GM04503 (cell line): ENCODE data around the gene HOXD3.

Experiments used
- DNase-seq: peaks from one replicate; pipeline ENCODE4 v3.0.0-alpha.2; 2012; ENCODE audit warnings: low read depth

Gene HOXD3

DNA sequence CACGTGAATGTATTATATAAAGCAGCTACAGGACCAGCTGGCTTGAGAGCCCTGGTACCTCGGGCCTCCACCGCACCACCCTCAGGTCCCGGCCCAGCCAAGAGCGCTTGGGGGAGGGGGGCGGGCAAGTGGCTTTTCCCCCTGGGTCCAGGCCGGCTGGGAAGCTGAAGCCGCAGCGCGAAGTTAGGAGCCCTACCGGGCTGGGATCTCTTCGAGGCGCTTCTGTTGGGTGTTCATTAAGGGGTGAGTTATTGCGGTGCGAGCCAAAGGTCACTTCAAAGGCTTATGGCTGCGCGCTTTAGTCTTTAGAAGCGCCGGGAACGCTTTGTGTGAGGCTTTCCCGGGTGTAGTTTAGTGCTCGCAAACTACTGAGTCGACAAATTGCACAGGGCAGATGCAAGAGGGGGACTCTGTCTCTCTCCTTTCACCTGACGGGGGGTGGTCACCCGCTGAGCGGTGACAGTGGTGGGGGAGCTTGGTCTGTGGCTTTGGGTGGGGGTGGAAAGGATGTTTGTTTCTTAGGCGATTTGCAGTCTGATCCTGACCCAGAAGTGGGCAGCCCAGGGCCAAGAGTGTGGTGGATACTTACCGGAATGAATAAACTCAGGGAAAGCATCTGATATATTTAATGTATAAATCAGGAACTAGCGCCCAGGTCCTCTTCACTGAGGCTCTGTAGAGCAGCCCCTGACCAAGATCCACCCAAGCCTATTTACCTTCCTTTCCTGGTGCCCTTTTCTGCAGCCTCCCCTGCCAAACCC lies 6.0 kb downstream of the HOXD3 start:
- DNase-seq: no peak

DNA sequence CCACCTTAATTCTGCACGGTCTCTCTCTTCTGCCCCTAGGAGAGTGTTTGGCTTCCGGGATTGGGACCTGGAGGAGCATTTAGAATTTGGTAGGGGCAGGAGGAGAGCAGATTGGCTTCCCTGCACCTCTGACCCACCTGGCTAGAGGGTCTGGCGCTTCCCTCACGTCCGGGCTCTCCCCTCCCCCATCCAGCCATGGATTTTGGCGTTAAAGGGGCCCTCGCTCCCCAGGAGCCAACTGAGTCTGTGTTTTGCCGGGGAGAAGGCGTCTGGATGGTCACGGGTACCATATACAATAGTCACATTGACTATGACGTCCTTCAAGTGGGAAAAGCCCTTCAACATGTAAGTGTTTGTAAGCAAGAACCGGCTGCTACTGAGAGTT lies 6.6 kb downstream of the HOXD3 start:
- DNase-seq: no peak

DNA sequence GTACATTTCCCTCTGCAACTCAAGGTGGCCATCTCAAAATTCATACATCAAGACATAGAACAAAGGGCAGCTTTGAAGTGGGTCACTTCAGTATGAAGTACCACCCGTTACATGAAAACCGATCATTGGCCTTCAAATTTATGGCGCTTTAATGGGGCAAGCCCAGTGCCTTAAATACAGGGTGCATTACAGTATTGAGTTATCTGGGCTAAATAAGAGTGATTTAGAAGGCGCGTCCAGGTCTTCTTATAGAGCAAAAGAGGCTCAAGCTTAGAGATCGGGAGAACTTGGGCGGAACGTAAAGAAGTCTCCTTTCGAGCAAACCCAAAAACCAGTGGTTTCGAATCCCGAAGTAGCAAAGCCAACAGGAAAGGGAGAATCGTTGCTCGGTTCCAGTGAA lies 7.1 kb downstream of the HOXD3 start:
- DNase-seq: no peak

DNA sequence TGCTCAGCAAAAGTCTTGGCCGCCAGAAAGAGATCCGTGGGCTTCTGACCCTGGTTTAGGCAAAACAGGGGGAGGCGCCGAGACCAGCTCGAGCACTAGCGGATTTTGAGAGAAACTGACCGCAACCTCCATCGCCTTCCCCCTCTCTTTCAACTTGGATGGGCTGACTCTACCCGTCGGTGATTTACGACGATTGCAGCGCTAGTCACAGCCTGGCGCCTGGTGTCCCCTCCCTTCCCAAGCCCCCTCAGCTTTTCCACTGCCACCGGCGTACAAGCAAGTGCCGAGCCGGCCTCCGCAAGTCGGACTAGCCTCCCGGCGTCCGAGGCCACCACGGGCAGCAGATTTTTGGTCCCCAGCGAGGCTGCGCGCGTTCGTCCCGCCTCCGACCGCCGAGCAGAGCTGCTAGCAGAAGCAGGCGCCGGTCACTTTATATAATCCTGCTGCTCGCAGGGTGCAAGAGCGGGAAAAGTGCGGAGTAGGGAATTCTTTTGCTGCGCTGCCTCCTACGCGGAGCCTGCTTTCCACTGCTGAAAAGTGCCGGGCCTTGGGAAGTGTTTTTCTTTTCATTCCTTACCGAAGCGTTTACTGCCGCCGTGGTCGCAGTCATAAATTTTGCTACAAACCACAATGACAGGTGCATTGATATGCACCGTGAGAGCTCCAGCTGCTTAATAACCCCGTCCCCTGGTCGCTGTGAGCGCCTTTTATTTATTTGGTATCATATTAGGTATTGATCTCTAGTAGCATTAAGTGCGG lies 7.7 kb downstream of the HOXD3 start:
- no peak for DNase-seq

DNA sequence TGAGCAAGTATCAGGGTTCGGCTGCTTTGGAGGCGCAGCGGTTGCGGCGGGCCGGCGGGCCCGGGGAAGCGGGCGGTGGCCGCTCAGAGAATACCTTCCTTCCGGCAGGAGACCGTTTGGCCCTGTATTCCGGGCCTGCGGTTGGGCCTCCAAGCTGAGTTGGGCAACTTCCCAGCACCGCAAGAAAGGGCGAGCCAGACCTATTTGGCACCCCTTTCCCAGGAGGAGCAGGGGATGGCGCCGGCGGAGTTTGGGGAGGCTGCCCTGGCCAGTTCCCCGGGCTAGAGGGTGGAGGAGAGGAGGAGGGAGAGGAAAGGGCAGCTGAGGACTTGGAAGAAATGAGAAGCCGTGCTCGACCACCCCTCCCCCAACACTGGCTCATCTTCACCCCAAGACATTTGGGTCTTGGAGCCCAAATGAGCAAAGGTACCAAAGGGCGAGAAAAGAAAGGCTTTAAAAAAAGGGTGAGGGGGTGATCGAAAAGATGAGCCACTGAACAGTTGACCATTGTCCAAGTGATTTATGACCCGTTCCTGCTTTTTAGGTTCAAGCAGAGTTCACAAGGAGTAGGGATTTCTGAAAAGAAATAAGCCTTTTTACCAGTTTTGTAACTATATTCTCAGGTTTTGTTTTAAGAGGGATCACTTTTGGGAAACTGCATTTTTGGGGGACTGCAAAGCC lies 8.4 kb downstream of the HOXD3 start:
- no peak for DNase-seq

DNA sequence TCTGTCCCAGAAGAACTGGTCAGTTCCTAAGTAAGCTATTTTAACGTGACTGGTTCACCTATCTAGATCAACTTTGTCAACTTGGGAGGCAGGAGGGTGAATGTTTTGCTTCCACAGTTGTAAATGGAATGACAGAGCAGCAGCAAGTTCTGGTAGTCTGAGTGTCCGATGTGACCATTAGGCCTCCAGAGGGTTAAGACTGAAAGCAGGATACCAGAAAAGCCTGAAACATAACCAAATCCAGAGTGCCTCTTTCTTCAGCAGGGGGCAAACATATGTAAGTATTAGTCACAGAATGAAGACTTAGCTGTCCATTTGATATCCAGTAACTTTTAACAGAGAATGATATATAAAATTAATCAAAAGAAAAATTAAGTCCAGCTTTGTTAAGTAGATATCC lies 9.2 kb downstream of the HOXD3 start:
- DNase-seq: no peak

DNA sequence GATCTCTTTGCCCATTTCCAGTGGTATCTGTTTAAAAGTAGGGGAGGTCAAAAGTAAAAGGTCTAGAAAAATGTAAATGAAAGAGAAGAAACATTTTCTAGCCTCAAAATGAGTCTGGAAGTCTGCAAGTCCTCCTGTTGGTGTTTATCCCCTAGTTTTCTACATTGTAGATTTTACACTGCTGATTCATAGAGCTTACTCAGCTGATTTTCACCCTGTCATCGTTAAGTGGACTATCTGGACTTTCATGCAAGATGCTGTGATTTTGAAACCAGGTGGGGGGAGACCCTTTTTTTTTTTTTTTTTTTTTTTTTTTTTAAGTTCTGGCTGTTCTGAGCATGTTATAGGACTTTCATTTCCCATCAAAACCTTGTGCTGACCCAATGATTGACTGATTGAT lies 10.3 kb downstream of the HOXD3 start:
- DNase-seq: no peak

DNA sequence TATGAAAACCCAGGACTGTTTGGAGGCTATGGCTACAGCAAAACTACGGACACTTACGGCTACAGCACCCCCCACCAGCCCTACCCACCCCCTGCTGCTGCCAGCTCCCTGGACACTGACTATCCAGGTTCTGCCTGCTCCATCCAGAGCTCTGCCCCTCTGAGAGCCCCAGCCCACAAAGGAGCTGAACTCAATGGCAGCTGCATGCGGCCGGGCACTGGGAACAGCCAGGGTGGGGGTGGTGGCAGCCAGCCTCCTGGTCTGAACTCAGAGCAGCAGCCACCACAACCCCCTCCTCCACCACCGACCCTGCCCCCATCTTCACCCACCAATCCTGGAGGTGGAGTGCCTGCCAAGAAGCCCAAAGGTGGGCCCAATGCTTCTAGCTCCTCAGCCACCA lies 12.1 kb downstream of the HOXD3 start:
- DNase-seq: no peak

DNA sequence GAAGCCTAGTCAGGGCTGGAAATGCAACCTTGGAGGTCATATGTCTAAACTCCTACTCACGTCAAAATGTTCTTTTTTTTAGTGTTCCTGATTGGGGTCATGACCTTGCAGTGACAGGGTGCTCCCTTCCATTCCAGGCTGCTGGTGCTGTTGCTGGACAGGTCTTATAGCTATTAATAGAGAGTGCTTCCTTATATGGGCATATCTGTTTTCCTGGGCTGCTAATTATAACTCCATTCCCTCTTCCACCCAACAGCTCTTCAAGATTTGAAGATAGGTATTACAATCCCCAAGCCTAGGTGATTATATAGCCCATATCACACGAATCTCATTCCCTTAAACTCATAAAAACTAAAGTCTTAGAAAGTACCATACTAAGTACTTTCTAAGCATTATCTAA lies 12.6 kb downstream of the HOXD3 start:
- DNase-seq: no peak

DNA sequence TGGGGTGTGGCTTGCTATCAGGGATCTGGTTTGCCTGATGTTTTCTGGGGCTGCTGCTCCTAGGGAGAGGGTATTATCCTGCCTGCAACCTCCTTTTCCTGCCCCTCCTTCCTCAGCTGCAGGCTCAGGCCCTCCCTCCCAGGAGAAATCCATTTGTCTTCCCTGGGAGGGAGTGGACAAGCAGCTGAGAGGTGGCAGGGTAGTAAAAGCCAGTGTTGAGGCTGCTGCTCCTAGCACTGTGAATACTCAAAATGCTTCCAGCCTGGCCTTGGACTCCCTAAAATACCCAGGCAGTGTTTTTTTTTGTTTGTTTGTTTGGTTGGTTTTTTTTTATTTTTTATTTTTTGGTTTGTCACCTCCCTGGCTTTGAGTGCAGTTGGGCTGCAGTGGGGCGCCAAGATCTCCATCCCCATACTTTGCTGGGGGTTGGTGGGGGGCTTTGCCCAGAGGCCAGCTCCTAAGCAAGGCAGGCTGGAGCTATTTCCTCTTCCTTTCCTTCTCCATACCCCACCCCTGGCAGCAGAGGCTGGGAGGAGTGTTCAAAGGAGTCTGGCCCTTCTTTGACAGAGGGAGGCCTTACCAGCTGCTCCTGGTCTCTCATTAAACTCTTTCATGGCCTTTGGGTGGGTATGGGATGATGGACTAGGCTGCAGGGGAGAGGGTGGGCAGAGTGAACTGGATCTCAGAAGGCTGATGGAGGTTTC lies 13.6 kb downstream of the HOXD3 start:
- DNase-seq: no peak

DNA sequence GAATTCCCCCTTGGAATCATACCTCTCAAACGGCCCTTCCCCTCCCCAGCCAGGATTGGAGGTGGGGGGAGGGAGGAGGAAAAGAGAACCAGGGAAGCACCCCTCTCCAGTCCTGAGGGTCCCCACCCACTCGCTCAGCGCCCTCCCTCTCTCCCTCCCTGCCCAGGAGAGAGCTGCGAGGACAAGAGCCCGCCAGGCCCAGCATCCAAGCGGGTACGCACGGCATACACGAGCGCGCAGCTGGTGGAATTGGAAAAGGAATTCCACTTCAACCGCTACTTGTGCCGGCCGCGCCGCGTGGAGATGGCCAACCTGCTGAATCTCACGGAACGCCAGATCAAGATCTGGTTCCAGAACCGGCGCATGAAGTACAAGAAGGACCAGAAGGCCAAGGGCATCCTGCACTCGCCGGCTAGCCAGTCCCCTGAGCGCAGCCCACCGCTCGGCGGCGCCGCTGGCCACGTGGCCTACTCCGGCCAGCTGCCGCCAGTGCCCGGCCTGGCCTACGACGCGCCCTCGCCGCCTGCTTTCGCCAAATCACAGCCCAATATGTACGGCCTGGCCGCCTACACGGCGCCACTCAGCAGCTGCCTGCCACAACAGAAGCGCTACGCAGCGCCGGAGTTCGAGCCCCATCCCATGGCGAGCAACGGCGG lies 14.4 kb downstream of the HOXD3 start:
- no peak for DNase-seq

DNA sequence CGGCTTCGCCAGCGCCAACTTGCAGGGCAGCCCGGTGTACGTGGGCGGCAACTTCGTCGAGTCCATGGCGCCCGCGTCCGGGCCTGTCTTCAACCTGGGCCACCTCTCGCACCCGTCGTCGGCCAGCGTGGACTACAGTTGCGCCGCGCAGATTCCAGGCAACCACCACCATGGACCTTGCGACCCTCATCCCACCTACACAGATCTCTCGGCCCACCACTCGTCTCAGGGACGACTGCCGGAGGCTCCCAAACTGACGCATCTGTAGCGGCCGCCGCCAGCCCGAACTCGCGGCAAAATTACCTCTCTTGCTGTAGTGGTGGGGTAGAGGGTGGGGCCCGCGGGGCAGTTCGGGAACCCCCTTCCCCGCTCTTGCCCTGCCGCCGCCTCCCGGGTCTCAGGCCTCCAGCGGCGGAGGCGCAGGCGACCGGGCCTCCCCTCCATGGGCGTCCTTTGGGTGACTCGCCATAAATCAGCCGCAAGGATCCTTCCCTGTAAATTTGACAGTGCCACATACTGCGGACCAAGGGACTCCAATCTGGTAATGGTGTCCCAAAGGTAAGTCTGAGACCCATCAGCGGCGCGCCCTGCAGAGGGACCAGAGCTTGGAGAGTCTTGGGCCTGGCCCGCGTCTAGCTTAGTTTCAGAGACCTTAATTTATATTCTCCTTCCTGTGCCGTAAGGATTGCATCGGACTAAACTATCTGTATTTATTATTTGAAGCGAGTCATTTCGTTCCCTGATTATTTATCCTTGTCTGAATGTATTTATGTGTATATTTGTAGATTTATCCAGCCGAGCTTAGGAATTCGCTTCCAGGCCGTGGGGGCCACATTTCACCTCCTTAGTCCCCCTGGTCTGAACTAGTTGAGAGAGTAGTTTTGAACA lies 15.1 kb downstream of the HOXD3 start:
- no peak for DNase-seq

DNA sequence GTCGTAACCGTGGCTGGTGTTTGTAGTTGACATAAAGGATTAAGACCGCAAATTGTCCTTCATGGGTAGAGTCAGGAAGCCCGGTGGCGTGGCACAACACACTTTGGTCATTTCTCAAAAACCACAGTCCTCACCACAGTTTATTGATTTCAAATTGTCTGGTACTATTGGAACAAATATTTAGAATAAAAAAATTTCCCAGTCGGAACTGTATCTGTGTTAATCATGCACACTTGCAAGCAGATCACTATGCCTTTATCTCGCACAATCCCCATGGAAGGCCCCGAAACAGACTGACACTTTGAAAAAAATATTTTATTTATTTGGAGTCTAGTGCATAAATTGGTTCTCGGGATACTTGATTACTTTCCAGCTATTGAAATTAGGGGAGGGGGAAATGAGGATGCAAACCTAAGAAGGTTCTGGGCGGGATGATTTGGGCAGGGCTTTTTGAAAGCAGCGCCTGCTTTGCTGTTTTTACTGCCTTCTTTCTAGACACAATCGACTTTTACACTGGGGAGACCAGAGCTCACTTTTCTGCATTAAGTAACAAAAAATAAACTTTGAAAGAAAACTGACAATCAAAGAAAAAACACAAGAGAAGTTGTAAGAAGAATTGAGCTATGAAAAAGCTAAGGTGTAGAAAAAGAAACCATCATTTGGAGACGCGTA lies 15.9 kb downstream of the HOXD3 start:
- DNase-seq: no peak

DNA sequence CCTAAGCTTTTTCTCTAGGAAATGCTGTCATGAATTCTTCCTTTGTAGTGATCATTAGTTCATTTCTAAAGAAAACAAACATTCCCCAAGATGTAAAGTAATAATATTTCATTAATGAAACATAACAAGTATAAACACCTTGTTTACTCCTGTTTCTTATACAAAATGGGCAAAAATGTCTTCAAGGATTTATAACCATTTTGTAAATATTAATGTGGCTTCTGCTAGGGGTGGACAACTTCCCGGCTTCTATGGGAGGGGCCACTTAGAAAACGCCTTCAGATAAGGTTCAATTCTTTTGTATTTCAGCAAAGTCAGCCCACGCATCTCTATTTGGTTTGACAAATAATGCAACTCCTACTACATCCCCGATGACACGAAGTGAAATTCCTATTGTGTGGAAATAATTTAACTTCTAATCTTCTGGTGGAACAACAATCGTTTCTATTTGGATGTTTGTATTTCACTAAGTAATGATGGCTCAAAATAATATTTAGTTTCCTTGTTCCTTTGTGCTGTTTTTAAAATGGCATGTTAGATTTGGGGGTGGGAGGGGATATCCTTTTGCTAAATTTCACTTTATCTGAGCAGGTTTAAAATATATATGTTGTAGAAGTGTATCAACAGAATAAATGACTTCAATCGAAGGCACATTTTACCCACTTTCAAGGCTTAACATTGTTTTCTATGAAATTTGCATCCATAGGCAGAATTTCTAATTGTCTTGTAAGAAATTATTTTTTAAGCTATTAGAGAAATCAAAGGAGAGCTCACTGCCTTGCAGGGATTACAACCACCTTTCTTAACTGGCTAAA lies 16.7 kb downstream of the HOXD3 start:
- no peak for DNase-seq

DNA sequence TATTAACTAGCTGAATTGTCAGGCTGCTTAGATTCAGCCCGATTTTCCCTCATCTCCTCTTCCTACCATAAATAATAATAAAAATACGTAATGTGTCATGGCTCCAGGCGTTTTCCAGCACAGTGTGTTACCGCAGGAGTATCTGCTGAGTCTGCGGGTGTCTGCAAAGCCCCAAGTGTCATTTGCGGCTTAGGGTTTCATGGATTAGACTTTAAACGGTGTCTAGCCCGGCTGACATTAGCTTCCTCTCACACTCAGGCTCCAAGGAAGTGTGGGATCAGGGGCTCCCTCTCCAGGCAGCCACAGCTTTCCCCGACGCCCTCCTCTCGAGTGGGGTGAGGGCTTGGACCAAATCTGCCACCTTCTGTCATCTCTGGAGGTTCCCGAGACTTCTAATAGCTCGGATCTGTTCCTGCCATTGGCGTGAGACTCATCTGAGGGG lies 17.3 kb downstream of the HOXD3 start:
- no peak for DNase-seq

DNA sequence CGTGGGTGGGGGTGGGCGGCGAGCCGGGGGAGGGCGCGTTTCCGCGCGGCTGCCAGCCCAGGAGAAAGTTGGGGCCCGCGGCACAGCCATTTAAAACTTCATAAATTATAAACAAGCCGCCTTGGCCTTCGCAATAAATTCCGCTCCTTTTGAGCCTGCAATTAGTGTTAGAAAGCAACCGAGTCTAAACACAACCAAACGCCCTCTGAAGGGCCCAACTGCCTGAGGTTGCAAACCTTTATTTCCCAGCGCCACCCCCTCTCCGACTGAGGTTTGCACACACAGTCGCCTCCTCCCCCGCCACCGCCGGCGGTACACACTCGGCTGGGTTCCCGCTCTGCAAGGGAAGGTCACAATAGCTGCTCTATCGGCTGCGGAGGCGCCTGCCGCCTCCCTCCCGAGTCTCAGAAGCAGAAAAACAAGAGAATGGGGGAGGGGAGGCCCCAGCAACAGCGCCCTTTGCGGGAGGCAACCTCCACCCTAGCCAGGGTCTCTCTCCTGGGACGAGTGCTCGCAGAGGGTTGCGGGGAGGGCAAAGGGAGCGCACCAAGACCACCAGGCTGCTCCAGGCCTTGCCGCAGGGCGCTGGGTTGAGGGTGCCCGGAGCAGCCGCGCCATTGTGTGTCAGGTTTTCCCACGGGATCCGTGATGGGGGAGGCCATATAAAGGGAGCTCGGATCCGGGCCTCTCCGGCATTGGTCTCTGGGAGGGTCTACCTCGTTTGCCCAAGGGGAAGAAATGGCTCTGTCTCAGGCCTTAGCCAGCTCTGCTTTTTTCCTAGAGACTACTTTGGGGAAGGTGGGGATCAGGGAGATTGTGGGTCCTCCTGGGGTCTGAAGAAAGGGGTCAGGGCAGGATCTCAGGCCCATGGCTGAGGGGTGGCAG lies 18.0 kb downstream of the HOXD3 start:
- no peak for DNase-seq

DNA sequence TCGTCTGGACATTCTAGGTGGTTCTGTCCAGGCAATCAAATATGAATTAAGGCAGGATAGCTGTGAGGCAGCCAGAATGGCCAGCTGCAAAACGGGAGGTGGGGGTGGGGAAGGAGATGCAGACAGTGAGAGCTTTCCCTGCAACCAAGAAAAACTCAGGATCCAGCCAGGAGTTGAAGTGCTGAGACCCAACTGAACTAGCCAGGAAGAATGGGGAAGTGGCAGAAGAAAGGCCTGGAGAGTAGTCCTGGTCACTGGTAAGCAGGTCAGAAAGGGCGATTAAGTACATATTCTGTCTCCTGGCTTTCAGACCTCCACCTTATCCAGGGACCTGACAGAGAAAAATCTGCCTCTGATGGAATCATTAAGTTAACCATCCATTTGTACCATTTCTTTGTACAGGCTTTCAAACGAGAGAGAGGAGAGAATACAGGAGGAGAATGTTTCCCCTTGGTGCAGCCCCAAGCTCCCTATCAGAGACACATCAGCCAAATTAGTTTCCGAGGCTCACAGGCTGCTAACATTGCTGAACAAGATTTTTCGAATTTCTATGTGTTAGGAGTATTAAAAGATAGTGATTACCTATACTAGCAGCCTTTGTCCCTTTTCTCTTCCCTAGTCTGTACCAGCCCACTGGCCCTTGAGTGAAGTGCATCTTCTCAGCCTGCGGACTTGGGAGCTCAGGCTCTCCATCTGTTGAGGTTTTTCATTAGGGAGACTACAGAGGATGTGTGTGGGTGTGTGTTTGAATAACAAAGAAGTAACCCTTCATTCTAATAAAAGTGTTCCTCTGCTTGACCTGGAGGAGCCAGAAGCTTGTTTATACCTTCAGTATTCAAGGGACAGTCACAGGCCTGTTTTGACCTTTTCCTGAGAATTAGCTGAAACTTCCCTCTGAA lies 18.9 kb downstream of the HOXD3 start:
- DNase-seq: no peak
